Hematopoietic multipotent progenitor cell (in vitro differentiated cells): ENCODE measurements around the gene SLC1A7. TPM values are rescaled to one million over a fixed set of nuclear protein-coding genes. Genes with fewer than 3 reads are reported as not detected.
"Not testable (repeated sequence)": the region's sequence is repeated elsewhere in the genome, so short reads cannot be mapped to it uniquely, and the experiment has no call there.

Experiments used
- DNase-seq, 3 donors: peaks; one replicate each; pipeline ENCODE4 v3.0.0-alpha.2; 2011 to 2015; ENCODE audit warnings: low read depth in 2 of 3, low spot score in 2 of 3
- total RNA-seq: library from RNA; depleted of rRNA; stranded (reverse); fragments of >200 nt; gene quantifications from one replicate; pipeline ENCODE4 v1.2.3, GENCODE V29; 2012

SLC1A7 gene
- not detected for total RNA-seq

GRCh38 chr1:53142226-53142853 is at the start of gene SLC1A7:
SLC1A7 (minus strand) TSS chr1:53142638; CDS start chr1:53142449, 189 bp downstream.
- no peak for DNase-seq

- no peak for DNase-seq
Observed at GRCh38 chr1:53190210-53190611, 47.8 kb upstream of the SLC1A7 start.

- DNase-seq: no peak
Observed at GRCh38 chr1:53189061-53189460, 46.6 kb upstream of the SLC1A7 start.

GRCh38 chr1:53188099-53188498 is 45.7 kb upstream of the SLC1A7 start:
- DNase-seq: no peak

GRCh38 chr1:53187401-53187800 is 45.0 kb upstream of the SLC1A7 start:
- DNase-seq: no peak

- no peak for DNase-seq
Observed at GRCh38 chr1:53186533-53186932, 44.1 kb upstream of the SLC1A7 start.

GRCh38 chr1:53185955-53186297 is 43.5 kb upstream of the SLC1A7 start:
- not testable (repeated sequence) for DNase-seq

- DNase-seq: no peak
Observed at GRCh38 chr1:53183095-53183990, 40.9 kb upstream of the SLC1A7 start.

- DNase-seq: no peak
Observed at GRCh38 chr1:53182716-53183094, 40.3 kb upstream of the SLC1A7 start.

- peak; percentile 57 to 85 (median 72) for DNase-seq
Observed at GRCh38 chr1:53182111-53182593, 39.7 kb upstream of the SLC1A7 start.

GRCh38 chr1:53180951-53181350 is 38.5 kb upstream of the SLC1A7 start:
- DNase-seq: no peak

GRCh38 chr1:53180226-53180625 is 37.8 kb upstream of the SLC1A7 start:
- DNase-seq: no peak

- DNase-seq: no peak
Observed at GRCh38 chr1:53176452-53177208, 34.2 kb upstream of the SLC1A7 start.

GRCh38 chr1:53174971-53175913 is 32.8 kb upstream of the SLC1A7 start:
- DNase-seq: no peak

GRCh38 chr1:53172426-53173128 is 30.1 kb upstream of the SLC1A7 start:
- DNase-seq: no peak

GRCh38 chr1:53166912-53167311 is 24.5 kb upstream of the SLC1A7 start:
- no peak for DNase-seq

GRCh38 chr1:53166366-53166765 is 23.9 kb upstream of the SLC1A7 start:
- no peak for DNase-seq

GRCh38 chr1:53165408-53165961 is 23.0 kb upstream of the SLC1A7 start:
- no peak for DNase-seq

- no peak for DNase-seq
Observed at GRCh38 chr1:53163291-53163768, 20.9 kb upstream of the SLC1A7 start.
